Measurements from ENCODE around the gene CCDC71L.

DNA sequence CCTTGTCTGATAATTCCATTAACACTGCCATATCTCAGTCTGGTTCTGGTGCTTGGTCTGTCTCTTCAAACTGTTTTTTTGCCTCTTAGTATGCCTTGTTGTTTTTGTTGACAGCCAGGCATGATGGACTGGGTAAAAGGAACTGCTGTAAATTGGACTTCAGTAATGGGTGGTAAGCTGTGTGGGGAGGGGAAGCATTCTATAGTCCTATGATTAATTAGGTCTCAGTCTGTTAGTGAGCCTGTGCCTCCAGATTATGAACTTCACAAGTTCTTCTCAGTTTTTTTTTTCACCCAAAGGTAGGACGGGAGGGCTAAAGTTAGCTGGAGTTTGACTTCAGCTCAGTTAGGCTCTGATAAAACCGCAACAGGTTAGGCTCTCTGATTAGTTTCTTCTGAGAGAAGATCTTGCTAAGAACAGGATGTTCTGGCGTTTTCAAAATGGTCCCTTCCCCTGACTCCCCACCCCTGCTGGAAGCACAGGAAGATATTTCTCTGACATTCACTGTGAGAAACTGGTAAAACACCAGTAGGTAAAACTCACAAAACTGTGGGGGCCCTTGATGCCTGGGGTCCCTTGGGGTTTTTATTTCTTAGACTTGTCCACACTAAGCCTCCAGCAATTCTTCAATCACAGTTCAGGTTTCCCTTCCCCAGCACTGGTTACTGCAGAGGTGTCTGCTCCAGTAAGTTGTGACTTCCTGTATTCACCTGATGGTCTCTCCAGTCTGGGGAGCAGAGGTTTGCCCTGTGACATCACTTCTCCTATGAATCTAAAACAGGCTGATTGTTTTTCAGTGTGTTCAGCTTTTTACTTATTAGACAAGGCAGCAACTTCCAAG, 43.3 kb upstream of the CCDC71L start:
- TF ChIP-seq CTCF (IDR thresholded peaks at IDR 0.05) (no peak), ZFX (IDR thresholded peaks at IDR 0.05; ENCODE audit: borderline replicate concordance) (no peak)

Data from 22Rv1 (cell line).